Hypothalamus (tissue), 51 donors: ENCODE data around the gene TM7SF2.
"Not testable (repeated sequence)": the region's sequence is repeated elsewhere in the genome, so short reads cannot be mapped to it uniquely, and the experiment has no call there.

Source experiments
- DNase-seq, 51 donors: peaks; one replicate each; lab custom pipeline; 2025; lab: John Stamatoyannopoulos, UW

Gene TM7SF2

GRCh38 chr11:65150131-65150508, 38.4 kb downstream of the TM7SF2 start:
- not testable (repeated sequence) for DNase-seq

GRCh38 chr11:65150509-65151299, 39.0 kb downstream of the TM7SF2 start:
- peak in 48 of 51 donors; percentile 6 to 89 (median 68) for DNase-seq

- DNase-seq, result no peak
Measured at GRCh38 chr11:65151331-65151899, 39.7 kb downstream of the TM7SF2 start.

DNA sequence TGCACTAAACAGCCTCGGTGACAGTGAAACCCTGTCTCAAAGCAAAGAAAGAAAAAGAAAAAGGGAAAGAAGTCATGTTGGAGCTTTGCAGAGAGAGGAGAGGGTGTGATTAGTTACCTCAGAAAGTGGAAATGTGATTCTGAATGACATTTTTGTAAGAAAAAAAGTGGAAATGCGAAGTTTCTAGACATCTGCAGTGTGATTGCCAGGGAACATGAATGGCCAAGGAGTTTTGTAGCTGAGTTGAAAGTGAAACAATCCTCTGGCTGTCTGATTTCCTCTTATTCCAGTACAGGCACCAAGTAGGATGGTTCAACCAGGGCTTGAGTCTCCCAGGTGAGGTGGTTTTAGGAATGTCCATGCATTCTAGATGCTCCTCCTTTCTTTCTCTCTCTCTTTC, 40.5 kb downstream of the TM7SF2 start:
- no peak for DNase-seq

DNA sequence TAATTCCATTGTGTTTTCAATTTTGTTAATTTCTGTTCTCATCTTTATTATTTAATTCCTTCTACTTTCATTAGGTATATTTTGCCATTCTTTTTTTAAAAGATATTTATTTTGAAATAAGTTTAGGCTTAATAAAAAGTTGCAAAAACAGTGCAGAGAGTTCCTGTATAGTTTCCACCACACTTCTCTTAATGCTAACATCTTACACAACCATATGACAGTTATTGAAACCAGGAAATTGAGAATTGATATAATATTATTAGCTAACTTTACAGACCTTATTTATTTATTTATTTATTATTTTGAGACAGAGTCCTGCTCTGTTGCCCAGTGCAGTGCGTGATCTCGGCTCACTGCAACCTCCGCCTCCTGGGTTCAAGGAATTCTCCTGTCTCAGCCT, 44.6 kb downstream of the TM7SF2 start:
- no peak for DNase-seq

- no peak for DNase-seq
Measured at GRCh38 chr11:65156926-65157325, 45.3 kb downstream of the TM7SF2 start.

- DNase-seq, result no peak
Measured at GRCh38 chr11:65157336-65157735, 45.7 kb downstream of the TM7SF2 start.

- DNase-seq, result no peak
Measured at GRCh38 chr11:65159012-65159411, 47.3 kb downstream of the TM7SF2 start.

GRCh38 chr11:65160643-65161042, 49.0 kb downstream of the TM7SF2 start:
- no peak for DNase-seq

GRCh38 chr11:65163684-65164083, 52.0 kb downstream of the TM7SF2 start:
- no peak for DNase-seq
